Measurements from ENCODE around the gene ZBED5.
"Not testable (repeated sequence)": the region's sequence is repeated elsewhere in the genome, so short reads cannot be mapped to it uniquely, and the experiment has no call there.

The ZBED5 gene

DNA sequence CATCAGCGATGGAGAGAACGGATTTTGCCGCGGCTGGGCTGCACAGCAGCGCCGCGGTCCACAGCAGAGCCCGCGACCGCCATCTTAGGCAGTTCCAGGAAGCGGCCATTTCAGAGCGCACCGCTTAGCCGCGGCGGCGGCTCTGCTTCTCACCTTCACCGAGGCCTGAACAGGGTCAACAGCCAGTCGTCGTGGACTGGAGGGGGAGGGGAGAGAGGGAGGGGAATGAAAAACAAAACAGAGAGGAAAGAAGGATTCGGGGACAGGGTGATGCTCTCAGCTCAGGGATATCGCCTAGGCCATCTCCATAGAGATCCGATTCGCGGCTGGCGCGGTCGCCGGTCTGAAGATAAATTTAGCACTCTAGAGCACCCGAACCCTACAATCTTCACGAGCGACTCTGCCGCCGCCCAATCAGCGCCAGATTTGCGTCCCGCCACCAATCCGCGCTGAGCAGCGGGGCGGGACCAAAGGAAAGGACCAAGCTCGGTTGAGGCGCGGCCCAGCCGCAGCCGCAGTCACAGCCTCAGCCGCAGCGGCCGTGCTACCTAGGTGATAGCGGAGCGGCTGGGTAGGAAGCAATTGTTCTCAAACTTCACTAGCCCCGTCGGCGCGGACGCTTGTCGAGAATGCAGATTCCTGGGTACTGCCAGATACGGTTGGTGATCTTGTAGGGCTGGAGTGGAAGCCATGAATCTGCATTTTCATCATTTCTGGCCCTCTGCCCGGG lies at the start of gene ZBED5:
Gene ZBED5, minus strand, starts transcription at position 345 of the 730 bp plus-strand sequence. CDS start 3,108 bp downstream, outside the sequence.
- peak; percentile 97 for DNase-seq (ENCODE audit: low read depth)

DNA sequence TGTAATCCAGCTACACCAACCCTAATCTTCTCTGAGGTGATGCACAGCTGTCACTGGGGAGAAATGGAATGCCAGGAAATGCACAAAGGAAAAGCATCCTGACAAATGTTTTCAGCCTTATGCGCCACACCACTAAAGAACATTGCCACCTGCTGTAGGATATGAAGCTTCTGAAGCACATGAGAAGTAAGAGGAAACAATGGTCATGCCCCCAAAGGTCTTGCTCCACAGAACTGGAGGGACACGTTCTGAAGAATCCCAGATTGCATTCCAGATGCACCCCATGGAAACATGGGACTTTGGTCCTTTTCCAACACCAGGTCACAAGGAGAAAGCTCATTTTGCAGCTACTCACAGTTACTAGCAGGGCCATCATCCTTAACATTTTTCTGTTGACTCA lies 48.7 kb upstream of the ZBED5 start:
- DNase-seq (ENCODE audit: low read depth): peak; percentile 94

DNA sequence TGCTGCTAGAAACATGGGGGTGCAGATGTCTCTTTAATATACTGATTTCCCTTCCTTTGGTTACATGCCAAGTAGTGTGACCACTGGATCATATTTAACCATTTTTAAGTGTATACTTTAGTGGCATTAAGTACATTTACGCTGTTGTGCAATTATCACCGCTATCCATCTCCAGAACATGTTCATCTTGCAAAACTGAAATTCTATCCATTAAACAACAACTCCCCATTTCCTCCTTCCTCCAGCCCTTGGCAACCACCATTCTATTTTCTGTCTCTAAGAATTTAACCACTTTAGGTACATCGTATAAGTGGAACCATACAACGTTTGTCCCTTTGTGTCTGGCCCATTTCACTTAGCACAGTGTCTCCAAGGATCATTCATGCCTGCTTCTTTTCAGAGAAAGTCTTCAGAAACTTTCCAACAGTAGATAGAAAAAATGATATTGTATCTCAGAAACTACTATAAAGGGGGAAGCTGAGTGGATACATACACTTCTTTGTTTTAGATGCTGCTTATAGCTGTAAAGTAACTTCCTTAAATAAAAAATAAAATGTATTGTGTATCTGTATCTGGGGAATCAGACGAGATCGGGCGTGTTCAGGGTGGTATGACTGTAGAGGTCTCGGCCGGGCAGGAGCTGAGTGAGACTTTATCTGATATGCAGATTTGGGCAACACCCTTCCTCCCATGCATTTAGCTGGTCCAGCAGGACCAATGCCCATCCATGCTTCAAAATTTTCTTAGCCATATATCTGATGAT lies 44.6 kb upstream of the ZBED5 start:
- no peak for DNase-seq (ENCODE audit: low read depth)

DNA sequence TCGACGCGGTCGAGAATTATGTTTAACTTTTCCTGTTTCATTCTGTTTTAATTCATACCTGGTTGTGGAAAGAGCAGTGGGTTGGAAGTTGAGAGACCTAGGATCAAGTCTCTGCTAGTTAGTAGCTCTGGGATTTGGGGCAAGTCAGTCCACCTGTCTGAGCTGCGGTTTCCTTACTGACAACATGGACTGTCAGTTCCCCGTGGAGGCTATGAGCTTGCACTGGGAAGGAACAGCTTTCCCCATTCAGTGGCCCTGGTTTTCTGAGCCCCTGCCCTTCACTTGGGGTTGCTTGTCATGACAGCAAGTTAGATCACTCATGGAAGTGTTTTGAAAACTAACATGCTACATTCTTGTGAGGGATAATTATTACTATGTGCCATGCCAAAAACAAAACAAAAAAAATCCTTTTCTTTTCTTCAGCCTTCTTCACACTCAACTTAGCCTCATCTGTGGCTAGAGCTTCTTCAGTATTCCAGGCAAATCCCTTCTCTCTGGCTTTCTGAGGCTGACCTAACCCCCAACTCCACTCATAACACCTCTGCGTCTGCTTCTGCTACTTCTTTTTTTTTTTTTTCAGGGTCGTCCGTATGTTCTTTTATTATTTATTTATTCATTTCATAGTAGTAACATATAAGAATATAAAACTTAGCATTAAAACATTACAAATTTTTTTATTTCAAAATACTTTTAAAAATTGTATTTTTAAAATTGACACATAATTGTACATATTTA lies 43.0 kb upstream of the ZBED5 start:
- DNase-seq (ENCODE audit: low read depth): peak; percentile 47

DNA sequence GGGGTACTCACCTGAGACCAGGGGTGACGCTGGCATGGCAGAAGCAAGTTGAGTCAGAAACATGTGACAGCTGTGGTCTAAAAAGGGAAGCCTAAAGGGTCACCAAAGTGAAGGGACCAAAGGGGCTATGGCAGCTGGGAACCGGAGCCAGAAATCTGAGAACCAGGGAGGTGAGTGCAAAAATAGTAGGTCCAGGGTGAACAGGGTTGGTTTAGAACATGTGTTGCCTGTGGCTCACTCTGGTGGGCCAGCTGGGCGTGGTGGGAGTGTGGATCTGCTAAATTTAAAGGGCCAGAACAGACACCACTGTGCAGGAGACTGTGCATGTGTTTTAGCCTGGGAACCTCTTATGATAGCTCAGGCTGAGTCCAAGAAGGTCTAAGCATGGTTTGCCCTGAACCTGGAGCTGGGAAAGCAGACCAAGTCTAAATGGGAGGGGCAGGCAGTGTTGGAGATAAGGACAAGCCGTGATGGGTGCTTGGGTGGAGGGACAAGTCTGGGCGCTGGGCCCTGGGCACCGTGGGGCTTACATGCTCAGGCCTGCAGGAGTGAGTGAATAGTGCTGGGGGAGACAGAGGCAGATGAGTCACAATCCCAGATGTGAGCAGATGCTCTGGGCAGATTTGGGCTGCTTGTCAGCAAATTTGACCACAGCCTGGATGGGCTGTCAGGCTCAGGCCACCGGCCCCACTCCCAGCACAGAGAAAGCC lies 41.4 kb upstream of the ZBED5 start:
- DNase-seq (ENCODE audit: low read depth): no peak

DNA sequence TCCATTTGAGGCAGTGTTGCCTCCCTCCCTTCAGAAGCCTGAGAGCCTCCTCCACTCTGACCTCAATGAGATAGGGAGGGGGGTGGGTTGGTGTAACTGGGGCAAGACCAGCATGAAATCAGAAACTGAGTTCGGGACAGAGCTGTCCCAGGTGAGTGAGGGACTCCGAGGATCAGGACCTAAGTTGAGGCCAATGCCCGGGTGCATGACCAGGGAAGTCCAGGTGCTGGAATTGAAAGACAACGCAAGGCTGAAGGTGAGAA lies 40.8 kb upstream of the ZBED5 start:
- no peak for DNase-seq (ENCODE audit: low read depth)

DNA sequence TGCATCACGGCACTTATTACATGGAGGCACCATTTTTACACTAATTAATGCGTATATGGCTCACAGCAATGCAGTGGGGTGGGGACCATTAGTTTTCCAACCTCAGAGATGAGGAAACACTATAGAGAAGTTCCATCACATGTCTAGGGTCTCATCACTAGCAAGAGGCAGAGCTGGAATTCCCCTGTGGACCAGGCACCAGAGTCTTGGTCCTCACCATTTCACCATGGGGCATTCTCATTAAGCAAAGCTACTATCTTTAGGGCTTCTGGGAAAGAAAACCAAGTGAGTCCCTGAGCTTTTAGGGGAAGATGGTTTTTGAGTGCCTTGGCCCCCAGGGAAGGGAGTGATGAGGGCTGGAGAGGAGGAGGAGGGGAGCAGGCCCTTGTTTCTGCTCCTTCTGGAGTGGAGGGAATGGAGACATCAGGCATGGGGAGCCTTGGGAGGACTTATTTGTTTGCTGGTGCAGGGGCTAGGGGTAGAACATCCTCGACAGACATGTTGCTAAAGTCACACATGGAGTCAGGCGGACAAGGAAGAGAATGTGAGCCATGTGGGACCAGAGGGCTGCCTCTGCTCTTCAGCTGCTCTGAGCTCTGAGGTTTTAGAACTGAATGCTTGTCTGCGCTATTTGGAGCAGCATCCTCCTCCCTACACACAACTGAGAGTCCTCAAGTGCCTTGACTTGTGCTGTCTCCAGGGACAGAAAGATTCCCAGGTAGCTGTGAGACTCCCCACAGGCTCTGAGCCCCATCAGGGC lies 40.3 kb upstream of the ZBED5 start:
- DNase-seq (ENCODE audit: low read depth): no peak

DNA sequence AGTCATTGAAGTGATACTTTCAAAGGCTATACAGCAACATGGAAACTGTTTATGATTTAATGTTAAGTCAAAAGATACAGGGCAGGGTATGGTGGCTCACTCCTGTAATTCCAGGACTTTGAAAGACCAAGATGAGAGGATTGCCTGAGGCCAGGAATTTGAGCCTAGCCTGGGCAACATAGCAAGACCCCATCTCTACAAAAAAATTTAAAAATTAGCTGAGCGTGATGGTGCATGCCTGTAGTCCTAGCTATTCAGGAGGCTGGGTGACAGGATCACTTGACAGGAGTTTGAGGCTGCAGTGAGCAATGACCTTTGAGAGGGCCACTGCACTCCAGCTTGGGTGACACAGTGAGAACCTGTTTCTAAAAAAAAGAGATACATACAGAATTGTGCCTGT lies 39.3 kb upstream of the ZBED5 start:
- DNase-seq (ENCODE audit: low read depth): no peak

DNA sequence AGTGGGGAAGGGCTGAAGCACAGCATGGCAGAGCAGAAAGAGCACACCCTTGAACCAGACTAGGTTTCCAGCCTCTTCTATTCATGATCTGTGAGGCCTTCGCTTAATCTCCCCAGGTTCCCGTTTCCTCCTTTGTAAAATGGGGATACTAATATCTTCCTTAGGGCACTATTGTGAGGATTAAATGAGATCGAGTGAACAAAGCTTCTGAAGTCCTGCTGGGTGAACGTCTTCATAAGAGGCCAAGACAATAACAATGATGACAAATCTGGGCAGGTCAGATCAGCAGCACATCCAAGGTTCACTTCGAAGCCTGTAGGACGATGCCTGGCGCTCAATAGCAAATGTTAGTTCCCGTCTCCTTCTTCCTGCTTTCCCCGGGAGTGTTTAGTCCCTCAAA lies 38.6 kb upstream of the ZBED5 start:
- DNase-seq (ENCODE audit: low read depth): no peak

DNA sequence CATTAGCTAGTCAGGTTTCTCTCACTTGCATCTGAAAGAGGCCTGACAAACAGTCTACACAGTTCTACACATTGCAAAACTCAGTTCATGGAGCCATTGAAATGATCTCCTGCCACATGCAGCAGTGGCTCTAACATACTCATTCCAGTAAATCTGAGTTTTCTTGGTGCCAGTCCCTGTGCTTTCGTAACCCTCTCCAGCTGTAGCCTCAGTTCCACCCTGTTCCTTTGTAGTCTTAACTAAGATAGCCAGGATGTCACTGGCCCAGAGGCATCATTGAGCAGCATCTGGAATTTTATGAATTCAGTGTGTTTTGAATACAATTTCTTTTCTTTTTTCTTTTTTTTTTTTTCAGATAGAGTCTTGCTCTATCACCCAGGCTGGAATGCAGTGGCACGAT lies 37.4 kb upstream of the ZBED5 start:
- no peak for DNase-seq (ENCODE audit: low read depth)

DNA sequence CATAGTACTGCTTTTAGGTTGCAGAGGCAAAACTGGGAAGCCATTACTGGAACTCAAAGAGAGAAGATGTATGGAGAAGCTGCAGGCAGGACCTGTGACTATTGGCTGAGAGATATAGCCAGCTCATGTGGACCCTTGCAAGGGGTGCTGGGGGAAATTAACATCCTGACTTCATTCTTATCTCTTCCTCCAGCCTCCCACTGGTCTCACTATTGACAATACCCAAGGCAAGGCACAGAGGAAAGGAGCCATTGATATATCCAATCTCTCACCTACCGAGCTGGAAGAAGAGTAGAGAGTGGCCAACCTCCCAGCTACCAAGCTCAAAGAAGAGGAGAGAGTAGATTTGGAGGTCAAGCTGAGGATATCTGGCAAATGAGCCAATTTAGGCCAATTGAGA lies 36.8 kb upstream of the ZBED5 start:
- no peak for DNase-seq (ENCODE audit: low read depth)

DNA sequence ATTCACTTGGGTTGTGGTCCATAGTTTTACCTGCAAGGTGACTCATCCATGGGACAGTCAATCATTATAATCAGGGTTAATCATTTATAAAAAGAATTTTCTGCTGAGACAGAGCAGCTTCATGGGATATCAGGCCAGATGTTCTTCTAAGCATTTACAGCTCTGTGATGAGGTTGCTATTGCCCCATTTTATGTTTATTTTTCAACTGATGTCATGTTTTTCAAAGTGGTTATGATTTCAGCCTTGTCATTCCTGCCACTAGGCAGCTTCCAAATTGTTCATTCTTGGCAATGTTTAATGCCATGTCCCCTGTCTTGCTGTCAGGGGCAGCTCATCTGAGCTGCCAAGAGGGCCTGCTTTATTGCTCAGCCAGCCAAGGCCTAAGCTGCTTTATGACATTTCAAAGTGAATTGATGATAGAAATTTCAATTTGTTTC lies 35.9 kb upstream of the ZBED5 start:
- peak; percentile 84 for DNase-seq (ENCODE audit: low read depth)

DNA sequence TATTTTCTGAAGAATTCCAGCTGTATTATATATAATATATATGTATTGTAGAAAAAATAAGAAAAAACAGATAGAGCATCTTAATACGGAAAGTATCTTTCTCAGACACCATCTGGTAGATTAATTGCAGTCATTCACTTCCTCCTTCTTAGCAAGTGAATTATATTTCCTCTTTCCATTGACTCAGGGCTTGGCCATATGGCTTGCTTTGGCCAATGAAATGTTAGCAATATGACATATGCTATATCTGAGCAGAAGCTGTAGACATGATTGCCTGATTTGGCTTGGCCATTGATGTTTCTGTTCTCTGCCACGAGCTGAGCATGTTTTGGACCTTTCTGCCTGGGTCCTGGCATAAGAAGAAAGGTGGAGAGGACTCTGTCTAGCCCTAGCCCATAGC lies 34.4 kb upstream of the ZBED5 start:
- no peak for DNase-seq (ENCODE audit: low read depth)

DNA sequence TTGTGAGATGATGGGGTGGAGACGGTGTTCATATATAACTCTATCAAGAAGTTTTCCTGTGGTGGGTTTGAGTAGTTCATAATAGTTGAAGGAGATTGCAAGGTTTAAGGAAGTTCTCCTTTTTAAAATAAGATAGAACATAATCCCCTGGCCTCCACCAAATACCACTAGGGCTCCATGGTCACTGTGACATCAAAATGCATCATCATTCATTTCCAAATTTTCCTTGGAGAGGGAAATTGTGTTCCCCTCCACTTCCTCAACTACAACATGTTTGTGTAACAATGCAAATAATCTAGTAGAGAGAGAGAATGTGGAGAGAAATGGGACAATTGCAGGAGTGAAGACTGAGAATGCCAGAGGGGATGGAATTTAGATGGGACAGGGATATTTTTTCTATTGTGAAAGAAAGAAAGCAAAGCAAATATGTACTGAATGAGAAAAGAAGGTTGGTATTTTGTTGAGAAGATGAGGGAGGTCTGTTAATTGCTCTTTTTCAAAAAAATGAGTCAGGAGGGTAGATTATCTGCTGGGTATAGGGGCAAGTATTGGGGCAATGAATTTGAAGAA lies 33.4 kb upstream of the ZBED5 start:
- DNase-seq (ENCODE audit: low read depth): no peak

DNA sequence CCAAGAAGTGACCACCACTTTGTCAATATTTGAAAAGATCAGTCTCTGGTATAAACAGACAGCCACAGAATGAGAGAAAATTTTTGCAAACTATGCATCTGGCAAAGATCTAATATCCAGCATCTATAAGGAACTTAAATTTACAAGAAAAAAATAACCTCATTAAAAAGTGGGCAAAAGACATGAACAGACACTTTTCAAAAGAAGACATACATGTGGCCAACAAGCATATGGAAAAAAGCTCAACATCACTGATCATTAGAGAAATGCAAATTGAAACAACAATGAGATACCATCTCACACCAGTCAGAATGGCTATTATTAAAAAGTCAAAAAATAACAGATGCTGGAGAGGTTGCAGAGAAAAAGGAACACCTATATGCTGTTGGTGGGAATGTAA lies 32.2 kb upstream of the ZBED5 start:
- not testable (repeated sequence) for DNase-seq (ENCODE audit: low read depth)

DNA sequence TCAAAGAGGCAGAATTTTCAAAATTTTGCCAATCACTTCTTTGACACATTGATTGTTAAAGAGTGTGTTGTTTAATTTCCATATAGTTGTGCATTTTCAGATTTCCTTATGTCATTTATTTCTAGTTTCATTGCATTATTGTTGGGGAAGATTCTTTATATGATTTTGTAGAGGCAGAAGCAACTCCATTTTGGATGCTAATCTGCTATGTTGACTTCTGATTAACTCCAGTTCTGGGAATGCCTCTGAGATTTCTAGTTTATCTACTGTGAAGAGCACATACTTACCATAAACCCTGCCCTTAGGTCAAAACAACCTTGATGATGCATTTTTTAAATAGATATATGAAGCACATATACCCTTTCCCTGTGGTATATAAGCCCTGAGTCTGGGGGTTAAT lies 29.5 kb upstream of the ZBED5 start:
- no peak for DNase-seq (ENCODE audit: low read depth)

DNA sequence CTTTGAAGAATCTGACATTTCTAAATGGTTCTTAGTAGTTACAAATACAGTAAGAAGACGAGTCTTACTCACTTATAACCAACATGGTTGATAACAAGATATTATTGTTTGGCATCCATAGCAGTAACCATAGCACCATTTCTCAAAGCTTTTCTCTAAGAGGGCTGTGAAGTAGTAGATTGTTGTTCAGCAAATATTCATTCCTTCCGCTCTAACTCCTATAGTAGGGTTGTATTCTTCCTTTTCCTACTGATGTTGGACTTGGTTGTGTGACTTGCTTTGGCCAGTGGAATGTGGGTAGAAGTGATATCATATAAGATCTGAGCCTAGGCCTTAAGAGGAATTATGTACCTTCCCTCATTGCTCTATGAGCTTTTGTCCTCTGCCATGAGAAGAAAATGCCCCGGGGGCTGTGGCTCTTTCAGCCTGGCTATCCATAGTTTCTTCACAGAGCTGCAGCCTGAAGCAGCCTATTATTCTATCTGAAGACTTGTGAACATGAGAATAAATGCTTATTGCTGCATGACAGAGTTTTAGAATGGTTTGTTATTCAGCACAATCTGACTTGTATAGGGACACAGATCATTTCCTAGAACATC lies 28.9 kb upstream of the ZBED5 start:
- no peak for DNase-seq (ENCODE audit: low read depth)

DNA sequence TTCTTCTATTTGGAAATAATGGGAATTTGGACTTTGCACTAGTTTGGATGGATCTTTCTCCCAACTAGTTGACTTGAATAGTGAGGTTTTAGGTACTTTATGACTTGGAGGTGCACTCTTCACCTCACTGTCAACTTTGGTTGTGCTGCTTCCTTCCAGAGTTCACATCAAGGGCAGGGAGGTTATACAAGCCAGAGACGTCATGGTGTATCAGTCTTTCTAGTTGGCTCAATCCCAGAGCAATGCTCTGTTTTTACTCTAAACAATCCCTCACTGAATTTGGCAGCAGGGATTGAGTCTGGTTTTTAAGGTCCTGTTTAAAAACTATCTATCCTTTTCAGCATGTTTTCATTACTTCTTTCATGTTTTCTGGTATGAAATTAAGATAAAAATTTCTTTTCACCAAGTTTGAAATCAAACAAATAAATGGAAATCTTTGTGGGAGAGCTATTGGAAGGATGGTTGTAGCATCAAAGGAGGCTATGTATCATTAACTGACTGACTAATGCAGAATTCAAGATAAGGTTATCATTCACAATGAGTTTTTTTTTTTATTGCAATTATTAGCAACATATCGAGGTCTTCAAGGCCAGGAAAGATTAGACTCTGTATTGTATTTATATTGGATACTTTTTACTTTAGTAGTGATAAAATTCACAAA lies 28.0 kb upstream of the ZBED5 start:
- peak; percentile 56 for DNase-seq (ENCODE audit: low read depth)

DNA sequence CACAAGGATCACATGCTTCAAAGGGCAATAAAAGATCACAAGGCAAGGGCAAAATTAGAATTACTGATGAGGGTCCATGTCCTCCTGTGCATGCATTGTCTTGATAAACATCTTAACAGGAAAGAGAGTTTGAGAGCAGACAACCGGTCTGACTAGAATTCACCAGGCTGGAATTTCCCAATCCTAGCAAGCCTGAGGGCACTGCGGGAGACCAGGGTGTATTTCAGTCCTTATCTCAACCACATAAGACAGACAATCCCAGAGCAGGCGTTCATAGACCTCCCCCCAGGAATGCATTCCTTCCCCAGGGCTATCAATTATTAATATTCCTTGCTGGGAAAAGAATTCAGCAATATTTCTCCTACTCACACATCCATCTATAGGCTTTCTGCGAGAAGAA lies 26.4 kb upstream of the ZBED5 start:
- not testable (repeated sequence) for DNase-seq (ENCODE audit: low read depth)

DNA sequence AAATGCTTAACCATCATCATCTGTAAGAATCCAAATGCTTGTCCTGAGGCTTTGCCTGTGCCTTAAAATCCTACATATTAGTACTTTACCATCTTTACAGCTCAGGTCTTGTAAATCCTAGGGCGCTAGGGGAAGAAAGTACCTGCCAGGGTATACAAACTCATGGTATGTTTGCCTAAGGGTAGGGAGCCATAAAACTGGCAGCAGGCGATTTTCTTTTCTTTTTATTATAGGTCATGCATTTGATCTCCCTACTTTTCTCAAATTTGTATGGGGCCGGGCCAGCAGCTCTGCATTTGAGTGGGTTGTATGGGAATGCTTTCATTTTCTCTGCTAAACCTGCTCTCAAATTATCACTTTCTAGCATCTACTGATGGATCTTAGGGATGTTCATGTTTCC lies 24.0 kb upstream of the ZBED5 start:
- DNase-seq (ENCODE audit: low read depth): no peak

Measured in EH (cell line).